DND-41 (cell line): ENCODE results near the gene NEDD4L.

Experiments used
- CTCF ChIP-seq: IDR thresholded peaks from 2 replicates; pipeline ENCODE4 v1.5.1; 2012; ENCODE audit warnings: borderline replicate concordance, low read length, moderate library complexity, mild to moderate bottlenecking; ENCODE audit not compliant: poor library complexity, severe bottlenecking; ENCODE audit errors: extremely low read depth
- EZH2 ChIP-seq: IDR thresholded peaks from 3 replicates; pipeline ENCODE4 v1.6.1; 2012; ENCODE audit warnings: borderline replicate concordance, low read depth, mild to moderate bottlenecking, moderate library complexity, low read length, inconsistent platforms; ENCODE audit not compliant: severe bottlenecking

- TF ChIP-seq CTCF (no peak), EZH2 (no peak)
Observed at GRCh38 chr18:58216071-58216481, 172.1 kb downstream of the NEDD4L start.
